Measurements from ENCODE around the gene LDLRAD4.

Gene LDLRAD4

GRCh38 chr18:13278062-13278630 is 59.6 kb downstream of the LDLRAD4 start:
- no peak overlapping the region for H2AK5ac ChIP-seq (ENCODE audit: low read length, severe bottlenecking)
- H3K23ac ChIP-seq (ENCODE audit: low read length in 2 of 2): no peak overlapping the region
- H4K91ac ChIP-seq (ENCODE audit: low read length): no peak overlapping the region

GRCh38 chr18:13279181-13280069 is 60.9 kb downstream of the LDLRAD4 start:
- Histone ChIP-seq H2AK5ac (ENCODE audit: low read length, severe bottlenecking) (no peak overlapping the region), H3K79me1 (replicated peaks; ENCODE audit: low read length, poor library complexity, severe bottlenecking) (no peaks in the 10 kb centered on the region), H3K27ac (ENCODE audit: low read length, poor library complexity, severe bottlenecking) (no peak overlapping the region), H3K9me3 (ENCODE audit: control insufficient read depth, low read length) (no peaks in the 10 kb centered on the region), H3K4me2 (ENCODE audit: low read length, poor library complexity, severe bottlenecking) (no peak overlapping the region), H3K36me3 (ENCODE audit: control insufficient read depth in 1 of 2, insufficient read depth in 2 of 2, low read depth in 1 of 2, low read length in 2 of 2) (no peaks in the 10 kb centered on the region), H3K4me3 (ENCODE audit: insufficient read depth in 1 of 2, low read depth in 1 of 2, low read length in 2 of 2) (no peak overlapping the region), H2BK12ac (ENCODE audit: low read length in 2 of 2) (no peak overlapping the region), H4K8ac (ENCODE audit: low read length) (no peak overlapping the region), H3K4me1 (ENCODE audit: control insufficient read depth, insufficient read depth, low read depth, low read length) (peaks cover 3% of the 10 kb centered on the region), H3K4ac (ENCODE audit: low read depth in 1 of 2, low read length in 2 of 2) (no peak overlapping the region), H3K9ac (ENCODE audit: low read length) (no peak overlapping the region), H3K14ac (ENCODE audit: low read length in 2 of 2) (no peak overlapping the region), H3K23ac (ENCODE audit: low read length in 2 of 2) (no peak overlapping the region), H3K18ac (ENCODE audit: low read depth in 1 of 2, low read length in 2 of 2) (no peak overlapping the region), H2BK15ac (ENCODE audit: low read depth, poor library complexity, severe bottlenecking) (no peak overlapping the region), H3K27me3 (ENCODE audit: control insufficient read depth in 1 of 2, insufficient read depth in 1 of 2, low read length in 2 of 2) (peaks cover 0 to 18% of the 10 kb centered on the region in 2 experiments), H2AFZ (ENCODE audit: low read depth, low read length) (no peak overlapping the region), H2BK120ac (ENCODE audit: low read depth, low read length) (no peak overlapping the region), H4K91ac (ENCODE audit: low read length) (no peak overlapping the region), H2BK5ac (ENCODE audit: low read depth, low read length, poor library complexity, severe bottlenecking) (no peak overlapping the region)
- 85% methylated on average over 22 of the region's 22 CpGs for WGBS
- DNase-seq: no peak

More at GRCh38 chr18:13278062-13278630, 59.6 kb downstream of the LDLRAD4 start:
- Histone ChIP-seq H3K14ac (ENCODE audit: low read length in 2 of 2) (no peak overlapping the region), H2BK12ac (ENCODE audit: low read length in 2 of 2) (no peak overlapping the region), H3K4me2 (ENCODE audit: low read length, poor library complexity, severe bottlenecking) (no peak overlapping the region), H3K4ac (ENCODE audit: low read depth in 1 of 2, low read length in 2 of 2) (no peak overlapping the region), H4K8ac (ENCODE audit: low read length) (no peak overlapping the region), H3K27me3 (ENCODE audit: control insufficient read depth in 1 of 2, insufficient read depth in 1 of 2, low read length in 2 of 2) (peaks cover 7 to 31% of the 10 kb centered on the region in 2 experiments), H3K4me3 (ENCODE audit: insufficient read depth in 1 of 2, low read depth in 1 of 2, low read length in 2 of 2) (no peak overlapping the region), H3K18ac (ENCODE audit: low read depth in 1 of 2, low read length in 2 of 2) (no peak overlapping the region), H3K36me3 (ENCODE audit: control insufficient read depth in 1 of 2, insufficient read depth in 2 of 2, low read depth in 1 of 2, low read length in 2 of 2) (no peaks in the 10 kb centered on the region), H3K4me1 (ENCODE audit: control insufficient read depth, insufficient read depth, low read depth, low read length) (peaks cover 3% of the 10 kb centered on the region), H3K9me3 (ENCODE audit: control insufficient read depth, low read length) (no peaks in the 10 kb centered on the region), H3K9ac (ENCODE audit: low read length) (no peak overlapping the region), H2BK120ac (ENCODE audit: low read depth, low read length) (no peak overlapping the region), H3K79me1 (replicated peaks; ENCODE audit: low read length, poor library complexity, severe bottlenecking) (no peaks in the 10 kb centered on the region), H2AFZ (ENCODE audit: low read depth, low read length) (no peak overlapping the region), H2BK5ac (ENCODE audit: low read depth, low read length, poor library complexity, severe bottlenecking) (no peak overlapping the region), H2BK15ac (ENCODE audit: low read depth, poor library complexity, severe bottlenecking) (no peak overlapping the region), H3K27ac (ENCODE audit: low read length, poor library complexity, severe bottlenecking) (no peak overlapping the region)
- no peak for DNase-seq
- WGBS: 86% methylated on average over 10 of the region's 10 CpGs

- Histone ChIP-seq H3K4me2 (ENCODE audit: low read length, poor library complexity, severe bottlenecking) (no peak overlapping the region), H2AFZ (ENCODE audit: low read depth, low read length) (no peak overlapping the region), H3K79me1 (replicated peaks; ENCODE audit: low read length, poor library complexity, severe bottlenecking) (no peaks in the 10 kb centered on the region), H3K36me3 (ENCODE audit: control insufficient read depth in 1 of 2, insufficient read depth in 2 of 2, low read depth in 1 of 2, low read length in 2 of 2) (no peaks in the 10 kb centered on the region), H3K9me3 (ENCODE audit: control insufficient read depth, low read length) (no peaks in the 10 kb centered on the region), H3K27ac (ENCODE audit: low read length, poor library complexity, severe bottlenecking) (no peak overlapping the region), H3K18ac (ENCODE audit: low read depth in 1 of 2, low read length in 2 of 2) (no peak overlapping the region), H2BK5ac (ENCODE audit: low read depth, low read length, poor library complexity, severe bottlenecking) (no peak overlapping the region), H2BK15ac (ENCODE audit: low read depth, poor library complexity, severe bottlenecking) (no peak overlapping the region), H3K14ac (ENCODE audit: low read length in 2 of 2) (no peak overlapping the region), H2BK120ac (ENCODE audit: low read depth, low read length) (no peak overlapping the region), H4K91ac (ENCODE audit: low read length) (no peak overlapping the region), H3K27me3 (ENCODE audit: control insufficient read depth in 1 of 2, insufficient read depth in 1 of 2, low read length in 2 of 2) (peaks cover 0 to 15% of the 10 kb centered on the region in 2 experiments), H2BK12ac (ENCODE audit: low read length in 2 of 2) (no peak overlapping the region), H3K4me3 (ENCODE audit: insufficient read depth in 1 of 2, low read depth in 1 of 2, low read length in 2 of 2) (no peak overlapping the region), H3K4me1 (ENCODE audit: control insufficient read depth, insufficient read depth, low read depth, low read length) (peaks cover 3% of the 10 kb centered on the region), H4K8ac (ENCODE audit: low read length) (no peak overlapping the region), H3K23ac (ENCODE audit: low read length in 2 of 2) (no peak overlapping the region), H3K4ac (ENCODE audit: low read depth in 1 of 2, low read length in 2 of 2) (no peak overlapping the region), H2AK5ac (ENCODE audit: low read length, severe bottlenecking) (no peak overlapping the region), H3K9ac (ENCODE audit: low read length) (no peak overlapping the region)
- WGBS: 39% methylated on average over 10 of the region's 11 CpGs
- no peak for DNase-seq
Measured at GRCh38 chr18:13280070-13280795, 61.7 kb downstream of the LDLRAD4 start.

- no peak overlapping the region for H2BK5ac ChIP-seq (ENCODE audit: low read depth, low read length, poor library complexity, severe bottlenecking)
- H2AFZ ChIP-seq (ENCODE audit: low read depth, low read length): no peak overlapping the region
- H3K4me1 ChIP-seq (ENCODE audit: control insufficient read depth, insufficient read depth, low read depth, low read length): peaks cover 3% of the 10 kb centered on the region
- 55% methylated on average over 2 of the region's 2 CpGs for WGBS
- no peak for DNase-seq
- H3K4me3 ChIP-seq (ENCODE audit: insufficient read depth in 1 of 2, low read depth in 1 of 2, low read length in 2 of 2): no peak overlapping the region
- no peak overlapping the region for H4K8ac ChIP-seq (ENCODE audit: low read length)
- H3K79me1 ChIP-seq (replicated peaks; ENCODE audit: low read length, poor library complexity, severe bottlenecking): no peaks in the 10 kb centered on the region
- peaks cover 0 to 15% of the 10 kb centered on the region in 2 experiments for H3K27me3 ChIP-seq (ENCODE audit: control insufficient read depth in 1 of 2, insufficient read depth in 1 of 2, low read length in 2 of 2)
- no peak overlapping the region for H3K9ac ChIP-seq (ENCODE audit: low read length)
- H3K4me2 ChIP-seq (ENCODE audit: low read length, poor library complexity, severe bottlenecking): no peak overlapping the region
- H3K36me3 ChIP-seq (ENCODE audit: control insufficient read depth in 1 of 2, insufficient read depth in 2 of 2, low read depth in 1 of 2, low read length in 2 of 2): no peaks in the 10 kb centered on the region
- H3K4ac ChIP-seq (ENCODE audit: low read depth in 1 of 2, low read length in 2 of 2): no peak overlapping the region
- no peak overlapping the region for H2BK15ac ChIP-seq (ENCODE audit: low read depth, poor library complexity, severe bottlenecking)
- H4K91ac ChIP-seq (ENCODE audit: low read length): no peak overlapping the region
- no peak overlapping the region for H2AK5ac ChIP-seq (ENCODE audit: low read length, severe bottlenecking)
- no peaks in the 10 kb centered on the region for H3K9me3 ChIP-seq (ENCODE audit: control insufficient read depth, low read length)
- H3K27ac ChIP-seq (ENCODE audit: low read length, poor library complexity, severe bottlenecking): no peak overlapping the region
- H3K18ac ChIP-seq (ENCODE audit: low read depth in 1 of 2, low read length in 2 of 2): no peak overlapping the region
- H2BK12ac ChIP-seq (ENCODE audit: low read length in 2 of 2): no peak overlapping the region
- no peak overlapping the region for H2BK120ac ChIP-seq (ENCODE audit: low read depth, low read length)
- no peak overlapping the region for H3K23ac ChIP-seq (ENCODE audit: low read length in 2 of 2)
- no peak overlapping the region for H3K14ac ChIP-seq (ENCODE audit: low read length in 2 of 2)
Measured at GRCh38 chr18:13281406-13281805, 62.8 kb downstream of the LDLRAD4 start.

All from mesenchymal stem cell (in vitro differentiated cells and primary cell).